Adipocyte (in vitro differentiated cells): ENCODE results near the gene GABRA4.

Experiments used
- DNase-seq: peaks from one replicate; pipeline ENCODE4 v3.0.0-alpha.2; 2015; ENCODE audit warnings: low read depth
- H3K27me3 ChIP-seq: replicated peaks from 2 replicates; pipeline ENCODE4 v1.7.0; 2013; ENCODE audit warnings: mild to moderate bottlenecking, low read length, moderate library complexity; ENCODE audit not compliant: control insufficient read depth, insufficient read depth
- H3K36me3 ChIP-seq: 2 replicates; pipeline ENCODE4 v1.7.0; 2013; ENCODE audit warnings: low read length, mild to moderate bottlenecking, moderate library complexity; ENCODE audit not compliant: control insufficient read depth, insufficient read depth, severe bottlenecking
- H3K4me1 ChIP-seq: 2 replicates; pipeline ENCODE4 v1.7.0; 2013; ENCODE audit warnings: mild to moderate bottlenecking, low read length, moderate library complexity; ENCODE audit not compliant: control insufficient read depth, insufficient read depth
- H3K4me3 ChIP-seq: 2 replicates; pipeline ENCODE4 v1.7.0; 2013; ENCODE audit warnings: mild to moderate bottlenecking, low read length, moderate library complexity
- H3K9ac ChIP-seq: 2 replicates; pipeline ENCODE4 v1.7.0; 2013; ENCODE audit warnings: mild to moderate bottlenecking, low read length, moderate library complexity
- H3K9me3 ChIP-seq: 2 replicates; pipeline ENCODE4 v1.7.0; 2013; ENCODE audit warnings: mild to moderate bottlenecking, low read length, moderate library complexity; ENCODE audit not compliant: control insufficient read depth

The GABRA4 gene

GRCh38 chr4:46927201-46927600 lies 66.2 kb downstream of the GABRA4 start:
- no peaks in the 10 kb centered on the region for H3K4me1 ChIP-seq
- peaks cover 18% of the 10 kb centered on the region for H3K27me3 ChIP-seq
- no peaks in the 10 kb centered on the region for H3K36me3 ChIP-seq
- no peak overlapping the region for H3K9ac ChIP-seq
- peak; percentile 14 for DNase-seq
- no peaks in the 10 kb centered on the region for H3K9me3 ChIP-seq
- H3K4me3 ChIP-seq = no peak overlapping the region

GRCh38 chr4:46924789-46925529 lies 68.4 kb downstream of the GABRA4 start:
- Histone ChIP-seq H3K9me3 (no peaks in the 10 kb centered on the region), H3K4me3 (no peak overlapping the region), H3K27me3 (peaks cover 15% of the 10 kb centered on the region), H3K9ac (no peak overlapping the region), H3K36me3 (no peaks in the 10 kb centered on the region), H3K4me1 (no peaks in the 10 kb centered on the region)
- no peak for DNase-seq

- Histone ChIP-seq H3K4me1 (no peaks in the 10 kb centered on the region), H3K9me3 (no peaks in the 10 kb centered on the region), H3K36me3 (no peaks in the 10 kb centered on the region), H3K4me3 (no peak overlapping the region), H3K9ac (no peak overlapping the region), H3K27me3 (peaks cover 3% of the 10 kb centered on the region)
- DNase-seq = no peak
Measured at GRCh38 chr4:46922205-46922604, 71.2 kb downstream of the GABRA4 start.

- Histone ChIP-seq H3K9me3 (no peaks in the 10 kb centered on the region), H3K27me3 (no peaks in the 10 kb centered on the region), H3K9ac (no peak within 1 kb of the TSS), H3K36me3 (no peaks in the 10 kb centered on the region), H3K4me1 (no peaks in the 10 kb centered on the region), H3K4me3 (no peak within 1 kb of the TSS)
- DNase-seq = no peak
Measured at GRCh38 chr4:46909078-46909477, 84.3 kb downstream of the GABRA4 start, which contains the start of gene COX7B2. TSS of gene COX7B2 (minus strand) at chr4:46909245. CDS start at chr4:46735192, 174,053 bp downstream.

GRCh38 chr4:46908148-46908547 lies 85.2 kb downstream of the GABRA4 start:
- Histone ChIP-seq H3K9me3 (no peaks in the 10 kb centered on the region), H3K9ac (no peak overlapping the region), H3K36me3 (no peaks in the 10 kb centered on the region), H3K4me1 (no peaks in the 10 kb centered on the region), H3K4me3 (no peak overlapping the region), H3K27me3 (no peaks in the 10 kb centered on the region)
- no peak for DNase-seq

GRCh38 chr4:46900082-46900481 lies 93.3 kb downstream of the GABRA4 start:
- no peaks in the 10 kb centered on the region for H3K27me3 ChIP-seq
- H3K9ac ChIP-seq = no peak overlapping the region
- no peaks in the 10 kb centered on the region for H3K9me3 ChIP-seq
- H3K4me1 ChIP-seq = no peaks in the 10 kb centered on the region
- no peaks in the 10 kb centered on the region for H3K36me3 ChIP-seq
- no peak overlapping the region for H3K4me3 ChIP-seq
- DNase-seq = no peak

- Histone ChIP-seq H3K9ac (no peak overlapping the region), H3K9me3 (no peaks in the 10 kb centered on the region), H3K27me3 (no peaks in the 10 kb centered on the region), H3K36me3 (no peaks in the 10 kb centered on the region), H3K4me3 (no peak overlapping the region), H3K4me1 (no peaks in the 10 kb centered on the region)
- no peak for DNase-seq
Measured at GRCh38 chr4:46894826-46895225, 98.6 kb downstream of the GABRA4 start.

GRCh38 chr4:46890056-46890455 lies 103.3 kb downstream of the GABRA4 start:
- H3K4me1 ChIP-seq = no peaks in the 10 kb centered on the region
- no peaks in the 10 kb centered on the region for H3K9me3 ChIP-seq
- no peaks in the 10 kb centered on the region for H3K27me3 ChIP-seq
- H3K4me3 ChIP-seq = no peak overlapping the region
- no peak for DNase-seq
- H3K36me3 ChIP-seq = no peaks in the 10 kb centered on the region
- no peak overlapping the region for H3K9ac ChIP-seq

- Histone ChIP-seq H3K36me3 (no peaks in the 10 kb centered on the region), H3K9me3 (no peaks in the 10 kb centered on the region), H3K4me3 (no peak overlapping the region), H3K4me1 (no peaks in the 10 kb centered on the region), H3K27me3 (no peaks in the 10 kb centered on the region), H3K9ac (no peak overlapping the region)
- no peak for DNase-seq
Measured at GRCh38 chr4:46889410-46889809, 104.0 kb downstream of the GABRA4 start.

- no peaks in the 10 kb centered on the region for H3K36me3 ChIP-seq
- H3K4me3 ChIP-seq = no peak overlapping the region
- DNase-seq = peak; percentile 45
- H3K9me3 ChIP-seq = no peaks in the 10 kb centered on the region
- H3K9ac ChIP-seq = no peak overlapping the region
- H3K27me3 ChIP-seq = no peaks in the 10 kb centered on the region
- H3K4me1 ChIP-seq = no peaks in the 10 kb centered on the region
Measured at GRCh38 chr4:46886711-46887110, 106.7 kb downstream of the GABRA4 start.

GRCh38 chr4:46878641-46879040 lies 114.7 kb downstream of the GABRA4 start:
- no peaks in the 10 kb centered on the region for H3K4me1 ChIP-seq
- peaks cover 5% of the 10 kb centered on the region for H3K27me3 ChIP-seq
- DNase-seq = no peak
- H3K4me3 ChIP-seq = no peak overlapping the region
- H3K9ac ChIP-seq = no peak overlapping the region
- H3K36me3 ChIP-seq = no peaks in the 10 kb centered on the region
- H3K9me3 ChIP-seq = no peaks in the 10 kb centered on the region

GRCh38 chr4:46874811-46875210 lies 118.6 kb downstream of the GABRA4 start:
- no peak overlapping the region for H3K9ac ChIP-seq
- H3K9me3 ChIP-seq = peaks cover 13% of the 10 kb centered on the region
- no peak overlapping the region for H3K4me3 ChIP-seq
- H3K36me3 ChIP-seq = no peaks in the 10 kb centered on the region
- peaks cover 5% of the 10 kb centered on the region for H3K27me3 ChIP-seq
- no peak for DNase-seq
- no peaks in the 10 kb centered on the region for H3K4me1 ChIP-seq
